Thymus (tissue), 11 donors: ENCODE results near the gene CREB5. TPM values are rescaled to one million over a fixed set of nuclear protein-coding genes. Genes with fewer than 3 reads are reported as not detected.

Experiments
- DNase-seq, 9 donors: peaks; one replicate each; pipeline ENCODE4 v3.0.0-alpha.2; 2013; ENCODE audit warnings: low spot score in 9 of 9, low read depth in 6 of 9, missing footprints in 1 of 9
- H3K27ac ChIP-seq, 2 donors: one replicate each; pipeline ENCODE4 v1.5.1; 2013; ENCODE audit warnings: control low read depth in 1 of 2, low read depth in 1 of 2, low read length in 1 of 2, mild to moderate bottlenecking in 1 of 2, moderate library complexity in 1 of 2
- H3K27me3 ChIP-seq, 2 donors: one replicate each; pipeline ENCODE4 v1.5.1; 2013; ENCODE audit warnings: low read length in 1 of 2; ENCODE audit not compliant: control insufficient read depth in 2 of 2, insufficient read depth in 1 of 2
- H3K36me3 ChIP-seq, 2 donors: one replicate each; pipeline ENCODE4 v1.5.1; 2013; ENCODE audit warnings: low read length in 1 of 2, mild to moderate bottlenecking in 1 of 2, moderate library complexity in 1 of 2; ENCODE audit not compliant: control insufficient read depth in 2 of 2, insufficient read depth in 2 of 2
- H3K4me1 ChIP-seq, 2 donors: one replicate each; pipeline ENCODE4 v1.5.1; 2013; ENCODE audit warnings: low read length in 2 of 2; ENCODE audit not compliant: control insufficient read depth in 2 of 2, insufficient read depth in 2 of 2
- H3K4me3 ChIP-seq, 2 donors: one replicate each; pipeline ENCODE4 v1.5.1; 2013; ENCODE audit warnings: low read length in 2 of 2, control low read depth in 1 of 2, mild to moderate bottlenecking in 1 of 2
- H3K9me3 ChIP-seq, 2 donors: one replicate each; pipeline ENCODE4 v1.5.1; 2013; ENCODE audit warnings: low read length in 1 of 2, mild to moderate bottlenecking in 1 of 2; ENCODE audit not compliant: control insufficient read depth in 2 of 2, insufficient read depth in 1 of 2
- WGBS: extraction: QIAGEN DNeasy Blood & Tissue Kit; methylation state at CpG from one replicate; pipeline ENCODE4 v1.1.7; 2013; 5-methylcytosine and 5-hydroxymethylcytosine counted together
- polyA plus RNA-seq: library from polyadenylated mRNA; stranded (reverse); fragments of 200-250 nt; gene quantifications from one replicate; pipeline ENCODE4 v1.2.3, GENCODE V29; 2013
- total RNA-seq: library from RNA; stranded (reverse); fragments of 120-200 nt; gene quantifications from one replicate; pipeline ENCODE4 v1.2.4, GENCODE V29; 2013
- donor health status: healthy.

The CREB5 gene
- total and polyA plus RNA-seq, 2 donors: 1.1 to 5.4 TPM

- WGBS: 94% methylated on average over 4 of the region's 4 CpGs
These were observed 22.8 kb downstream of the CREB5 start for GRCh38 chr7:28435152-28435551.

DNA sequence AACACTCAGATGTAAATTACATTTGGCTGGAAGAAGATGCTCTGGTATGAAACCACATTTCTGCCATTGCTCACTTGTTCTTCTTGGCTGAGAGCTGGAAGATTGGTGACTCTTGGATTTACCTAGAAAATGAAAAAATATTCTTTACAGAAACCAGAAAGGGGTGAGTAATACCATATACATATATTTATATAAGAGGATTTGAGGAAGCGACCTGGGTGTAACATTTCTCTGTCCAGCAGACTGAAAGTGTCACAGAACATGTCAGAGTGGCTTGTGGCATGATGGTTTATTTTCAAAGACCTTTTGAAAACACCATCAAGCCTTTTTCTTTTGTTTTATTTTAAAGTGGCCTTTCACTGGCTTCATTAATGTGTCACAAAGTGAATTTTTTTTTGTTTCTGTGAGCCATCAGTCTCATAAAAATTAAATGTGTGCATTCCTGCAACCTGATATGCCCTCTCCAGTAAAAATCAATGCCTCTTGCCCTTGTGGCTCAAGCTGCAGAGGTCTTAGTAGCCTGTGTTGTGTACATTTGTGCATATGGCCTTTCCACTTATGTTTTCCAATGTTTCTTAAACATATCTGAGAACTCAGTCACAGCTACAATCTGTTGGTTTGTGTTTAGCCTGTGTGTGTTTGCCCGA lies 23.5 kb downstream of the CREB5 start:
- DNase-seq: no peak
- Histone ChIP-seq H3K9me3 (no peaks in the 10 kb centered on the region), H3K4me3 (no peak overlapping the region), H3K27me3 (no peaks in the 10 kb centered on the region), H3K4me1 (no peaks in the 10 kb centered on the region), H3K27ac (no peak overlapping the region), H3K36me3 (no peaks in the 10 kb centered on the region)
- WGBS: 91% methylated on average over 2 of the region's 2 CpGs

More at GRCh38 chr7:28435152-28435551, 22.8 kb downstream of the CREB5 start:
- Histone ChIP-seq H3K4me3 (no peak overlapping the region), H3K27me3 (no peaks in the 10 kb centered on the region), H3K36me3 (no peaks in the 10 kb centered on the region), H3K27ac (no peak overlapping the region), H3K9me3 (no peaks in the 10 kb centered on the region), H3K4me1 (no peaks in the 10 kb centered on the region)
- DNase-seq: no peak

GRCh38 chr7:28440055-28440601 lies 27.8 kb downstream of the CREB5 start:
- H3K27ac ChIP-seq: no peak overlapping the region
- H3K4me3 ChIP-seq: no peak overlapping the region
- H3K36me3 ChIP-seq: no peaks in the 10 kb centered on the region
- 95% methylated on average over 8 of the region's 8 CpGs for WGBS
- DNase-seq: no peak
- no peaks in the 10 kb centered on the region for H3K4me1 ChIP-seq
- no peaks in the 10 kb centered on the region for H3K27me3 ChIP-seq
- no peaks in the 10 kb centered on the region for H3K9me3 ChIP-seq

DNA sequence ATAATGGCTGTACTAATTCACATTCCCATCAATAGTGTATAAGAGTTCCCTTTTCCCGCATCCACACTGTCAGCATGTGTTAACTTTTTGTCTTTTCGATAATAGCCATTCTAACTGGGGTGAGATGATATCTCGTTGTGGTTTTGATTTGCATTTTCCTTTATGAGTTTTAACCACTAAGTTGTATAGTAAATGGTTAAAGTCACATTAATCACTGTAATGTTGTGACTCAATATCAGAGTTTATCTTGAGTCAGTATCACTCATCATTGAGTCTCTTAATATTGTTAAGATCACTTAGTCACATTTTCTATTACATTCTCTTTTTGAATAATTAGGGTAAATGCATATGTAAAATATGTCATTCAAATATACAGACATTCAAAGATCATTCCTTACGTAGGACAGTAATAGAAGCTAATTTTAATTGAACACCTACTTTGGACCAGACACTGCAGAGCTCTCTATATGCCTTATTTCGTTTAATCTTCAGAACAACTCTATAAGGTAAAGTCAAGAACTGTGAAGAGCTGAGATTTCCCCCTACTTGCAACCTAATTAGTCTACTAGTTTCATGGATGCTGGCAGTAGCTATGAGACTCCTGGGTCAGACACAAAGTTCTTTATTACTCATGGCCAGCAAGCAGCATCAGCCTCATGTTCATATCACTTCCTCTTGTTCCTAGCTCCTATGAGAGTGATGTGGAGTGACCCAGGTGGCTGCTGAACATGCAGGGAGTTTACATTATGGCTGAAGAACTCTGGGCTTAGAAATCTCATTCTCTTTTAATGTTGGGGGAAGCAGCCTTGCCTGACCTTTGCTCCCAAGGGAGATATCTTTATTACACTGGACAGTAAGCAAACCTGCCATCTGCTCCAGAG lies 30.5 kb downstream of the CREB5 start:
- H3K9me3 ChIP-seq: no peaks in the 10 kb centered on the region
- no peaks in the 10 kb centered on the region for H3K36me3 ChIP-seq
- H3K27me3 ChIP-seq: no peaks in the 10 kb centered on the region
- no peak for DNase-seq
- 93% methylated on average over 5 of the region's 5 CpGs for WGBS
- no peak overlapping the region for H3K27ac ChIP-seq
- no peak overlapping the region for H3K4me3 ChIP-seq
- no peaks in the 10 kb centered on the region for H3K4me1 ChIP-seq

DNA sequence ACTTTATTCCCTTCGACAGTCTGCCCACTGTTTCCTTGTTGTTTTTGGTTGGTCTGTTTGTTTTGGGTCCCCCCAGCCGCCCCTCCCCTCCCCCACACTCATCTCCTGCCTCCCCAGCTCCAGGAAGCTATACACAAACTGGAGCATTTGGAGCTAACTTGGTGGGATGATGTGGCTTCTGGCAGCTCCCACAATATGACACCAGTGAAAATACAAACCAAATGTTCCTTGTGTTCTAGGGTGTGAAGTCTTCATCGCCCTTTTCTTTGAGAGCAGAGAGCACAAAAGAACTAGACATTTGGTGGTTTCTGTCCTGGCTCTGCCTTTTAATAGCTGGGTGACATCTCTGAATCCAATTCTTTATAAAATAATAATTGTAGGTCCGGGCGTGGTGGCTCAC lies 33.8 kb downstream of the CREB5 start:
- no peaks in the 10 kb centered on the region for H3K9me3 ChIP-seq
- no peak overlapping the region for H3K4me3 ChIP-seq
- H3K36me3 ChIP-seq: no peaks in the 10 kb centered on the region
- H3K4me1 ChIP-seq: no peaks in the 10 kb centered on the region
- H3K27ac ChIP-seq: no peak overlapping the region
- H3K27me3 ChIP-seq: no peaks in the 10 kb centered on the region
- DNase-seq: no peak
- 85% methylated on average over 5 of the region's 5 CpGs for WGBS

DNA sequence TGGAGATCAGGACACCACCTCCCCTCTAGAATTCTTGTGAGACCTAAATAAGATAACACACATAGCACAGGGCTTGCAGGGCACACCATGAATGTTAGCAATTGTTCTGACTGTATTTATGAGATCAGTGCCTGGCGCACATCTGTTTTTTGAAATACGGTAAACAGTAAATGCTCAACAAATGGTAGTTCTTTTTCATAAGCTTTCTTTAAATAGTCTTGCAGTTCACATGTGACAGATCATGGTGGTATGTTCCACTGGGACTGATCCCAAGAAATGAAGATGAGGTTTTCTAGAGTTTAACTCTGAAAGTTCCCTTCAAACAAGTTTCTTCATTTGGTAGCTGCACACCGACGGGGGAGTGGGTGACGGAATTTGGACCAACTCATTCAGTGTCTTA lies 34.8 kb downstream of the CREB5 start:
- H3K27ac ChIP-seq: no peak overlapping the region
- no peak overlapping the region for H3K4me3 ChIP-seq
- no peaks in the 10 kb centered on the region for H3K27me3 ChIP-seq
- over 99% methylated on average over 5 of the region's 5 CpGs for WGBS
- H3K9me3 ChIP-seq: no peaks in the 10 kb centered on the region
- H3K4me1 ChIP-seq: no peaks in the 10 kb centered on the region
- DNase-seq: no peak
- H3K36me3 ChIP-seq: no peaks in the 10 kb centered on the region

- DNase-seq: no peak
- Histone ChIP-seq H3K9me3 (no peaks in the 10 kb centered on the region), H3K4me1 (no peaks in the 10 kb centered on the region), H3K27me3 (no peaks in the 10 kb centered on the region), H3K4me3 (no peak overlapping the region), H3K27ac (no peak overlapping the region), H3K36me3 (no peaks in the 10 kb centered on the region)
- WGBS: 85% methylated on average over 4 of the region's 4 CpGs
These were observed 36.4 kb downstream of the CREB5 start for GRCh38 chr7:28448708-28449107.

DNA sequence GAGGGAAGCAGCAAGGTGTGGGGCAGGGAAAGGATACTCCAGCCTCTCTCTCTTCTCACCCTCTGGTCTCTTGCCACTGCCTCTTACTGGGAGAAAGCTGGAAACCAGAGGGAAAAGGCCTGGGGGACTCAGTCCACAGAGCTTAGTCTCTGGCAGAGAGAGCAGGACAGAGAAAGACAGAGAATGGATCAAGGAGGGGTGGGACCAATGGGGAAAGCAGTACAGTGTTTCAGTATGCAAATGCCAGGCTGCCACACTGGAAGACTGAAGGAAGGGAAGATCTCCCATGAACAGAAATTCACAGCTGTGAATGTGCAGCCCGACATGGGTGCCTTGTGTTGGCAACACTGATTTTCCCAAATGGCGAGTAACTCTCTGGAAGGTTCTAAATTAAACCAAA lies 40.4 kb downstream of the CREB5 start:
- 97% methylated on average over 2 of the region's 2 CpGs for WGBS
- no peaks in the 10 kb centered on the region for H3K4me1 ChIP-seq
- H3K36me3 ChIP-seq: no peaks in the 10 kb centered on the region
- H3K9me3 ChIP-seq: no peaks in the 10 kb centered on the region
- no peak overlapping the region for H3K27ac ChIP-seq
- no peak overlapping the region for H3K4me3 ChIP-seq
- no peaks in the 10 kb centered on the region for H3K27me3 ChIP-seq
- DNase-seq: no peak

DNA sequence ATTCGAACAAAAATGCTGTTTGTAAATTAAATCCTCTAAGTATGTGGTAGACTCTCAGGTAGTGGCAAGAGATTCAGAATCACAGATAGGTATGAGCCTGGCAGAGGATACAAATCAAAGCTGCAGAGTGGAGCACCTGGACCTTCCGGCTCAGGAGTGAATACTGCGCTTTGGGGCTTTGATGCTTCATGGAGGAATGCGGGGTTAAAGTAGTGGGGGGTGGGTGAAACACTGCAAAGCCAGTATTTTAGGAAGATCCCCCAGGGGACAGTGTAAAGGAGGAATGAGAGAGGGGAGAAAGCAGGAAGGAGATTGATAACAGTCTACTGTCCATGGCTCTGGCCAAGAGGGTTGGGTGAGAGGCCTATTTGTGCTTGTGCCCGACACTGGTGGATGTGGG lies 43.2 kb downstream of the CREB5 start:
- Histone ChIP-seq H3K4me3 (no peak overlapping the region), H3K9me3 (no peaks in the 10 kb centered on the region), H3K4me1 (no peaks in the 10 kb centered on the region), H3K27me3 (no peaks in the 10 kb centered on the region), H3K27ac (no peak overlapping the region), H3K36me3 (no peaks in the 10 kb centered on the region)
- DNase-seq: no peak
- WGBS: 94% methylated on average over 5 of the region's 5 CpGs
